ENCODE results near the gene ELP4. TPM values are rescaled to one million over a fixed set of nuclear protein-coding genes. Genes with fewer than 3 reads are reported as not detected.
A peak's percentile ranks its signal among the peaks of the same experiment; 100 is the strongest.

Gene ELP4
- total RNA-seq, 1 experiment from 2014 or later: 15.2 TPM

GRCh38 chr11:31558001-31558400, 48.4 kb downstream of the ELP4 start:
- H3K4me1 ChIP-seq (ENCODE audit: insufficient read depth, low read length): no peaks in the 10 kb centered on the region
- WGBS (ENCODE audit: extremely low coverage, insufficient read length, low lambda C conversion rate): no CpG with 5 or more reads among the region's 2 CpGs
- H3K18ac ChIP-seq (ENCODE audit: insufficient read length, low read depth, low read length): no peak overlapping the region
- no peak overlapping the region for H4K91ac ChIP-seq (ENCODE audit: insufficient read length, low read depth, low read length)
- no peak overlapping the region for H2BK20ac ChIP-seq (ENCODE audit: low read depth, low read length, poor library complexity, severe bottlenecking)
- H4K8ac ChIP-seq (replicated peaks; ENCODE audit: insufficient read length, low read depth, low read length): no peak overlapping the region
- H2BK15ac ChIP-seq (ENCODE audit: low read depth, low read length): no peak overlapping the region
- no peak overlapping the region for H3K4me2 ChIP-seq (ENCODE audit: insufficient read depth, insufficient read length, low read length)
- H3K14ac ChIP-seq (ENCODE audit: insufficient read depth, low read length): no peak overlapping the region
- Mint-ChIP-seq H3K9me3 (peaks cover 12 to 15% of the 10 kb centered on the region in 2 experiments), H3K27me3 (ENCODE audit: low read depth) (no peaks in the 10 kb centered on the region), H3K27ac (peak overlapping the region in 1 of 3 experiments; percentile 88; a peak in 3 of 7 replicates), H3K4me1 (peaks cover 6 to 12% of the 10 kb centered on the region in 2 experiments), H3K4me3 (no peak overlapping the region), H3K36me3 (ENCODE audit: insufficient read depth in 1 of 3, low read depth in 3 of 3) (peaks cover 9 to 20% (median 14%) of the 10 kb centered on the region in 3 experiments)
- no peak overlapping the region for H3K9ac ChIP-seq (ENCODE audit: extremely low read depth, insufficient read length, low read length)
- H3K23ac ChIP-seq (ENCODE audit: insufficient read length, low read depth, low read length): no peak overlapping the region
- H4K5ac ChIP-seq (ENCODE audit: insufficient read length, low read depth, low read length): no peak overlapping the region
- no peak overlapping the region for H2BK120ac ChIP-seq (ENCODE audit: low read depth, low read length, poor library complexity, severe bottlenecking)
- no peak overlapping the region for H3K56ac ChIP-seq (ENCODE audit: insufficient read length, low read depth, low read length)
- no peaks in the 10 kb centered on the region for H3K27me3 ChIP-seq (ENCODE audit: insufficient read depth, low read length)
- H3K79me1 ChIP-seq (ENCODE audit: insufficient read depth, low read depth, low read length, poor library complexity, severe bottlenecking): no peaks in the 10 kb centered on the region
- H2BK5ac ChIP-seq (ENCODE audit: insufficient read length, low read length): no peak overlapping the region
- H3K27ac ChIP-seq (ENCODE audit: insufficient read length, low read depth, low read length): no peak overlapping the region
- H3K9me3 ChIP-seq (ENCODE audit: control insufficient read depth, low read depth, low read length): no peaks in the 10 kb centered on the region
- no peak overlapping the region for H2AK5ac ChIP-seq (ENCODE audit: insufficient read length, low read length)
- H3K79me2 ChIP-seq (ENCODE audit: insufficient read depth, low read length): no peaks in the 10 kb centered on the region
- H3K23me2 ChIP-seq (ENCODE audit: insufficient read length, low read depth, low read length, poor library complexity, severe bottlenecking): no peaks in the 10 kb centered on the region
- no peak overlapping the region for H2AFZ ChIP-seq (ENCODE audit: low read length)
- no peak for DNase-seq
- no peaks in the 10 kb centered on the region for H4K20me1 ChIP-seq (ENCODE audit: control insufficient read depth, insufficient read depth, insufficient read length)
- H2BK12ac ChIP-seq (ENCODE audit: insufficient read length, low read depth, low read length): no peak overlapping the region
- H3K4ac ChIP-seq (ENCODE audit: low read depth, low read length): no peak overlapping the region
- no peak overlapping the region for H3T11ph ChIP-seq (ENCODE audit: low read length)
- no peak for TF ChIP-seq CTCF (conservative IDR thresholded peaks at IDR 0.05)

All from H9 (cell line).